Measurements from ENCODE around the gene UNC5B.

The UNC5B gene

GRCh38 chr10:71302874-71303568 lies 90.7 kb downstream of the UNC5B start:
- DNase-seq = peak; percentile 68

GRCh38 chr10:71303569-71303907 lies 91.2 kb downstream of the UNC5B start:
- DNase-seq = no peak

DNA sequence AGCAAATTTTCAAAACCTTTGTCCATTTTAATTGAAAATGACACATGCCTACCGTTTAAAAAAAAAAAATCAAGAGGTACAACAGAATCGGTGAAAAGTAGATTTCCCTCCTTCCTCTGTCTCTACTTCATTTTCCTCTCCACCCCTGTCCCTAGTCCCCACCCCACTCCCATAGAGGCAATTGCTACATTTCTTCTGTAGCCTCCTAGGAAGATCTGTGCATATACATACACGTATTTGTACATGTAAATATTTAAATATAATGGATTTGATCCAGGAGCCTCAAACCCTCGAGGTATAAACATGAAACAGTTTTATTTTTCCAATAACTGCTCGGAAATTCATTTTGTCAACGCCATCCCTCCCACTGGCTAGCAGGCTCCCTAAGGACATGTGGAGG lies 92.5 kb downstream of the UNC5B start:
- no peak for DNase-seq

GRCh38 chr10:71306979-71307378 lies 94.6 kb downstream of the UNC5B start:
- DNase-seq = no peak

DNA sequence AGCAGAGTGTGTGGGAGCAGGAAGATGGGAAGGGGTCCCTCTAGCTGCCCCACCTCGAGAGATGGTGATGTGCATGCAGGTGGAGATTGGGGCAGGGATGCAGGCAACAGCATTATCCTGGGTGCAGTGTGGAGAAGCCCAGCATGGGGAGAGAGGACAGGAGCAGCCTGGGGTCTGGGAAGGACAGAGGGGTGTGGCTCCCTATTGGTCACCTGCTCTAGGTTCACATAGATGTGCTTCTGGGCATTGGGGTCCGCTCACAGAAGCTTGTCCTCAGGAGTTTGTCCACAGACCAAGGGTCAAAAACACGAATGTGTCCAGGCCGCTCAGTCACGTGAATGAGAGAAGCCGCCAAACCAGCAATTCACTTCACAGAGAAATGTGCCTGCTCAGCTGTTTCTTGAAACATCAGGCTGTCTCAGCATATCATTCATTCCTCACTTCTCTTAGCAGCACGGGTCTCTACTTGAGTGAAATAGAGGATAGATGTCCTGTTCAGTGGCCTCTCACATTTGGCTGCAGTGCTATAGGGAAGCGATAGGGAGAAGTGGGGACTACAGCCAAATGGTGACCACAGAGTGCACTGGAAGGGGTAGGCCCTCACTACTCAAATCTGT lies 95.2 kb downstream of the UNC5B start:
- DNase-seq = no peak

DNA sequence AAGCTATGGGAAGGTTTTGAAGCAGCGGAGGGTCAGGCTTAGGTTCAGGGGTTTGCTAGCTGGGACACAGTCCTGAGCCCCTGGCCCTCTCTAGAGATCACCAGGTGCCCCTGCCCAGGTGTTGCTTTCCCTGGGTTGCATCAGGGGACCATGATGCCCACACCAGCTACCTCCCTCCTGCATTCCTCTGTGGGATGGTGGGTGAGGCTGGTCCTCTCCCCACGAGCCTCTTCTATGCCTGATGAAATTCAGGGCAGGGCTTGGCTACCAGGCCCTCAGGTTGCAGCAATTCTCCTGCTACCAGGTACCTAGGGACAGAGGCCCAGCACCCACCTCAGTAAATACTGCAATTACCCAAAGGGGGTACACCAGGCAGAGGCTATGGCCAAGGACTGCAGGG lies 95.9 kb downstream of the UNC5B start:
- no peak for DNase-seq

DNA sequence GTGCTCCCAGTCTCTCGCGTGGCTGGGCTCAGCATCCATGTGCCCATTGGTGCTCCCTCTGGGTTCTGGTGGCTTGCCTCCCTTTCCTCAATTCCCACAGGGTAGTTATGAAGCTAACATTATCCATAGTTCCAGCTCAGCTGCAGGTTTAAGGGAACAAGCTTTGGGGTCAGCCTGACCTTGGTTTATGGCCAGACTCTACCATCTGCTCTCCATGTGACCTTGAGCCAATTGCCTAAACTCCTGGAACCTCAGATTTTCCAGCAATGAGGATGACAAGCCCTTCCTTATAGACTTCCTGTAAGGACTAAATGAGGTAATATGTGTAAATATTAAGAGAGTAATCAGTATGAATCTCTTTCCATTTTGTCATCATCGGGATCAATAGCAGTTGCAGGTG lies 96.6 kb downstream of the UNC5B start:
- DNase-seq = no peak

DNA sequence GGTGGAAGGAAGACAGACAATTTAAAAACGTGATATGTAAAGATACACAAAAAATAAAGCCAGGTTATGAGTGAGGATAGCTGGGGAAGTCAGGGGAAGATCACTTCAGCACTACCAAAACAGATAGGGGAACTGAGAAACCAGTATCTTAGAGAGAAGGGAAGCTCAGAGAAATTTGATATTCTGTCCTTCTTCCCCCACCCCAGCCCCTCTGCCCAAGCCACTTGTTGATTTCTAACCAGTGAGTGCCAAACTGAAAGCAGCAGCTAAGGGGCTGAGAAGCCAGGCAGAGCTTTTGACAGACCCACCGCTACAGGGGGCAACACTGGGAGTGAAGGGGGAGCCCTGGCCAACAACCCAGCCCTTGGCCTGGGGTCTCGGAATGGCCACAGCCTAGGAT lies 97.5 kb downstream of the UNC5B start:
- DNase-seq = no peak

DNA sequence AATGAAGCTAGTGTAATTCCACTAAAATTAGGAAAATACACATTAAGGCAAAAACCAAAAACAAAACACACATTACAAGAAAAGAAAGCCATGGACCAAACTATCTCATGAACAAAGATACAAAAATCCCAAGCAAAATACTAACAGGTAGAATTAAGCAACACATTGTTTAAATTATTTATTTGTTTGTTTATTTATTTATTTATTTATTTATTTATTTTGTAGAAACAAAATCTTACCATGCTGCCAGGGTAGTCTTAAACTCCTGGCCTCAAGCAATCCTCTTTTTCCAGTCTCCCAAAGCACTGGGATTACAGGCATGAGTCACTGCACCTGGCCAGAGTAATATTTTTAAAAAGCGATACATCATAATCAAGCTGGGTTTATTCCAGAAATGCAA lies 99.8 kb downstream of the UNC5B start:
- no peak for DNase-seq

GRCh38 chr10:71312811-71313789 lies 100.7 kb downstream of the UNC5B start:
- DNase-seq = no peak

DNA sequence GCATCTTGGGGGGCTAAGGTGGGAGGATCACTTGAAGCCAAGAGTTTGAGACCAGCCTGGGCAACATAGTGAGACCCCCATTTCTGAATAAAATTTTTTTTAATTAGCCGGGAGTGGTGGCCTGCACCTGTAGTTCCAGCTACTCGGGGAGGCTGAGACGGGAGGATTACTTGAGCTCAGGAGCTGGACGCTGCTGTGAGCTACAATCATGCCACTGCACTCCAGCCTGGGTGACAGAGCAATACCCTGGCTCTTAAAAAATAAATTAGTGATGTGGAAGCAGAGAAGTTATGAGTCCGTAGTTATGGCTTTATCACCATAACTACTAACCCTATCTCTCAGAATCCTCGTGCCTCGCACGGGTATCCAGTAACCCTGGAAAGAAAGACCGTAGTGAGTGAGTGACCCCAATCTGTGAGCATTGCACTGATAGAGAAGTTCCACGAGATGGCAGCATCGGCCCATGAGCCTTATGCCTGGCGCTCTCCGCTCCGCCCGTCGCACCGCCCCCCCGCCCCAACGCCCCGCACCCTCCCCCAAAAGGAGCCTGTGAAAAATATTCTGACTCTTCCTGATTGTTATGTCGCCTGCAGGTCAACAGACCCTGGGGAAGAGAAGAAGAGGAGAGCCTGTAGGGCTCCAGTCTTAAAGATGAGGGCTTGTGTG lies 101.8 kb downstream of the UNC5B start:
- DNase-seq = peak; percentile 58

DNA sequence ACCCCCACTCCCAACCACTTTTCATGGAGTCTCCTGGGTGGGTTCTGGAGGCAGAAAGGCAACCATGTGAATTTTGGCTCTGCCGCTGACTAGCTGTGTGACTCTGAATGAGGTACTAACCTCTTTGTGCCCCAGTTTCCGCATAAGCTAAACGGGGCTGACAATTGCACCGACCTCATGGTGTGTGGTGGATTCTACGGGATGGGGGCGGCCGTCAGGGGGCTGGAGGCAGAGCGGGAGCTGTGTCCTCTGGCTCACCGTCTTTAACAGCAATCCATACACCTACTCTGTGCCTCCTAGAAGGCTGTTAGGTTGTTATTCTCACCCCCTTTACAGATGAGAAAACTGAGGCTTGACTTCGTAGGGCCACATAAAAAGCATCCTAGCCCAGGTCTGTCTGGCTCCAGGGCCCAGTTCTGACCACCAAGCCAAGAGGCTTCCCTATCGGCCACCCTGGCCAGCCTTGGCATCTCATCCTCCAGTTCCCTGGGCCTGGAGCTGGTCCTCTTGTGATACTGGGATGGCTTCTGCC lies 102.4 kb downstream of the UNC5B start:
- no peak for DNase-seq

GRCh38 chr10:71316056-71316785 lies 103.9 kb downstream of the UNC5B start:
- no peak for DNase-seq

DNA sequence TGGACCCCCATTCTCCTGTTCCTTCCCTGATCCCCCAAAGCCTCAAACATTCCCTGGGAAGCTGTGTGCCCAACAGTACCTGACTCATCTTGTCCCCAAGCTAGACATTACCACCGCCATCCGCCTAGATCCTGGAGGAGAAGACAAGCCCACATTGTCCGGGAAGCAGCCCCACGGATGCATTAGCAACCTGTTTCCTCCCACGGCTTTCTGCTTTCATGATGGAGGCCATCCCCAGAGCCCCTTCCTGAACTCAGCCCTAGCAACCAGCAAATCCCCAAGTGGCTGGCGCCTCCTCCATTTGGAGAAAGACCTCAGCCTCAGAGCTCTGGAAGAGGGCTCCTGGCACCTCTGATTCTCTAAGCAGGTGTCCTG lies 104.4 kb downstream of the UNC5B start:
- no peak for DNase-seq

DNA sequence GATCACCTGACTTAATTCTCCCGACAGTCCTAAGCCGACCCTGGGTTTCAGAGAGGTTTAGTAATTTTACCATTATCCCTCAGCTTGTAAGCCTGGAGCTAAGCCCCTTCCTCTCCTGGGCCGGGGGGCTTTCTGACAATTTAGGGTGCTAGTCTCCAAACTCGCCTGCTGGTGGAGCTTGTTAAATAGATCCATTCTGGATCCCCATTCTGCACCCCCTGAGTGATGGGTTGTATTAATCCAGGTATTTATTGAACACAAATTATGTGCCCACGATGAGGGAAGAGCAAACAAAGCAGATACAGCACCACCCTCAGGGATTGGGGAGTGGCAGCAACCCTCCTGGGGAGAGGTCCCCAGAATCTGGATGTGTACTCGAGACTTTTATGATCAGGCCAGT lies 105.4 kb downstream of the UNC5B start:
- no peak for DNase-seq

DNA sequence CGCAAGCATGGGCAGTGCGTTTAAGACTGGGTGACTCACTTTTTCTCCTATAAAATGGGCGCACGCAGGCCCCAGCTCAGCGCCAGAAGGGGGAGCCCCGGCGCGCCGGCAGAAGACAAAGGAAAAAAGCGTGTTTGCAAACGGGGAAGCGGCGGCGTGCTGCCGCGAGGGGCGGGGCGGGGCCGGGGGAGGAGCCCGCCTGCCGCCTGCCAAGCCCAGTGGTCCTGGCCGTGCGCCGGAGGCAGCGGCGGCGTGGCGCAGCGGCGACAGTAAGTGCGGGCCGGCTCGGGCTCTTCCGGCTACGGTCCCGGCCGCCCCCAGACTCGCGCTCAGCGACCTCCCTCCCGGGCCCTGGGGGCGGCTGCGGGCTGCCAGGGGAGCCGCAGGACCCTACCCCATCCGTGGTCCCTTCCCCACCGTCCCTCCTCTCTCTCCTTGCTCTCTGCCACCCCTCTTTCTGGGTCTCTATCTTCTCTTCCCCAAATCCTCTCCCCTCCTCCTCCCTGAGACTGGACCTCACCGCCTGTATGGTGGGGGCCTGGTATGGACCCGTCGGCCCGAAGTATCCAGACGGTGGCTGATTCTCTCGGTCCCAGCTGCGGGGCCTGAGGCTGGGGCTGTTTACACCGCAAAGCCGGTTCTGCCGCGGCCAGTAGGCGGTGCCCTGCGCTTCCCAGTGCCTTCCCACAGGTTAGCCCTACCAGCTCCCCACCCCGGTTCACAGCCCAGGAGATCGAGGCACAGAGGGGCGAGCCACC lies 106.9 kb downstream of the UNC5B start, which contains the start of gene SLC29A3:
SLC29A3 (plus strand) TSS at position 218 of the 758 bp plus-strand sequence; CDS start at position 269, 51 bp downstream.
- DNase-seq = peak; percentile 87

GRCh38 chr10:71319800-71320392 lies 107.5 kb downstream of the UNC5B start:
- DNase-seq = no peak

GRCh38 chr10:71320592-71320991 lies 108.2 kb downstream of the UNC5B start:
- DNase-seq = no peak

- DNase-seq = no peak
Observed at GRCh38 chr10:71321386-71321785, 109.0 kb downstream of the UNC5B start.

DNA sequence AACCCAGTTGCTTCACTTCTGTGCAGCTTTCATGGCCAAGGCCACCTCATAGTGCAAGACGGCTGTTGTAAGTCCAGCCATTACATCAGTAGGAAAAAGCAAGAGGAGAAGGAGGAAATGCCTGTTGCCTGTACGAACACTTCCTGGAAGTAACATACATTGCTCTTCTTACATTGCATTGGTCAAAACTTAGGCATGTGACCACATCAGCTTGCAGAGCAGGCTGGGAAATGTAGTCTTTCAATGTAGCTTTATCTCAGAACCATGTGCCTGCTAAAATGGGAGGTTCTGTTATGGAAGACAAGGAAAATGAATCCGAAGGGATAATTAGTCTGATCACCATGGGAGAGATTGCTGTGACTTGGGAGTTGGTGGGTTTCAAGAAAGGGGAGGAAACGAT lies 111.0 kb downstream of the UNC5B start:
- DNase-seq = peak; percentile 62

DNA sequence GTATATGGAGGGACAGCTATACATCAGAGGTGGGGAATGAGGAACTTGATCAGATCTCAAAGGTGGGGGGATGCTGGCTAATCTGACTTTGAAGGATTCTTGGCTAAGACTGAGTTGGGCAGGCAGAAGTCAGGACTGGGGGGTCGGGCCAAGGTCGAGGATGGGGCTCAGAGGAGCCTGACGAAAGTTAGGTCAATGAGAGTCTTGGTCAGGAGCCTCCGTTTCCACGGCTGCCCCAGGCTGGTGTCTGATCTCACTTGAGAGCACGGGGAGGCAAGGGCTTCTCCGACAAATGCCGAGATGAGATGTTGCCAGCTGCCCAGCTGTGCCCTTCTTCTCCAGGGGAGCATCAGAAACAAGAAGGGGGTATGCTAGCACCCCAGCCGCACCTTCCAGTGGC lies 112.4 kb downstream of the UNC5B start:
- no peak for DNase-seq

Measured in hematopoietic multipotent progenitor cell treated with erythropoietin and hydrocortisone succinate and interleukin-3 and kit ligand, for 8 days (in vitro differentiated cells).